A673 (cell line): ENCODE results near the gene CDA.

Source experiments
- CTCF ChIP-seq: fragments of 300-800, 200-600 bp; sonication (generic); conservative IDR thresholded peaks from 2 replicates; pipeline ENCODE4 v1.5.1; 2017; ENCODE audit warnings: low read depth, mild to moderate bottlenecking, antibody characterized with exemption, low read length, moderate library complexity, mixed read lengths
- EZH2 ChIP-seq: fragments of 200-600 bp; sonication (generic); IDR thresholded peaks from 2 replicates; pipeline ENCODE4 v1.6.1; 2017; ENCODE audit warnings: borderline replicate concordance, low read depth, mild to moderate bottlenecking, mixed read lengths, antibody characterized with exemption, low read length; ENCODE audit not compliant: poor library complexity, severe bottlenecking

DNA sequence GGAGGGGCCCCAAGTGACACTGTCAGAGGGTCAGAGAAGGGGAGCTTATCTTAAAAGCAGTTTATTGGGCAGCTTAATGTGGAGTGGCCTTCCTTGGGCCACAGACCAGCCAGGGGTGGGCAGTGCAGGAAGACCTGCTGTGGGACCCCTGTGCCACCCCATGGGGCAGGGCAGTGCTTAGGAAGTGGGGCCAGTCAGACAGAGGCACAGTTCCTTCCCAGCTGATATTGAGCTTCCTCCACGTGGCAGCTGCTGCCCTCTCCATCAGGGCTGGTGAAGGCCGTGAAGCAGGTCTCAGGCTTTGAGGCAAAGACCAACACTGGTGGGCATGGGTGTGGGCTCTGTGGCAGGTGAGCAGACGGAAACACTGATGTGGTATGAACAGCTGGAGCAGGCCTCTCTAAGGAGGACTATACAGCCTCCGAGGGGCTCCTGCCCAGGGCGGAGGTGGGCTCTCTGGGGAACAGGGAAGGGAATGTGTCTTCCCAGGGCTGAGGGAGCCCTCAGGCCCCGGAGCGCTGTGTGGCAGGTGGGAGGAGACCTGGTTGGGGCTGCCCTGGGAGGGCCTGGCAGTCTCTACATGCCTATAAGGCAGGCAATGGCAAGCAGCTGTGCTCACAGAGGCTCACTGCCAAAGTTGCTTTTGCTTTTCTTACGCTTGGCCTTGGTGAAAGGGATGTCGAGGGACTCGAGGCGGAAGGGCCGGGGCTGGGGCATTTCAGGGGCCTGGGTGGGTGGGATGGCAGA is 75.2 kb downstream of the CDA start:
- TF ChIP-seq EZH2 (no peak), CTCF (no peak)
